ENCODE results near the gene RMND5A. TPM values are rescaled to one million over a fixed set of nuclear protein-coding genes. Genes with fewer than 3 reads are reported as not detected.

Gene RMND5A
- total RNA-seq, 1 experiment from 2014 or later, result 59.9 TPM

DNA sequence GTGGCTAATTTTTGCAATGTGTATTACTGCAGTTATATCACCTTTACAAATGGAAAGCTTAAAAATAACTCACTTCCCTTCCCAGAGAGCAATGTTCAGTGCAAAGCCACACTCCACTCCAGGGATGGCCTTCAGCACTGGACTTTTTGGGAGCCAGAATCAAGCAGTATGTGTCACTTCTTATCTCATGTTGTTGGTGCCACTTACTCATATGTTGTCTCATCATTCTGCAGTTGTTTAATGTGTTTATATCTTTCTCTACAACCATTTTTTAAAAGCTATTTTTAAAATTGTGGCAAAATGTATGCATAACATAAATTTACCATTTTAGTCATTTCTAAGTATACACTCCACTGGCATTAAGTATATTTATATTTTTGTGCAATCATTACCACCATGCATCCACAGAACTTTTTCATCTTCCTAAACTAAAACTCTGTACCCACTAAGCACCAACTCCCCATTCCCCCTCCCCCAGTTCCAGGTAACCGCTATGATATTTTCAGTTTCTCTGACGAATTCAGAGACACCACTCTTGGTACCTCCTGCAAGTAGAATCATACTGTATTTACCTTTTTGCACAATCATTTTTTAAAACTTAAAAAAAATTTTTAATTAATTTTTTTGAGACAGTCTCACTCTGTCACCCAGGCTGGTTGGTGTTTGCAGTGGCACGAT is 102.7 kb downstream of the RMND5A start:
- H3K27ac Mint-ChIP-seq (ENCODE audit: unreplicated experiment), result no peak overlapping the region

DNA sequence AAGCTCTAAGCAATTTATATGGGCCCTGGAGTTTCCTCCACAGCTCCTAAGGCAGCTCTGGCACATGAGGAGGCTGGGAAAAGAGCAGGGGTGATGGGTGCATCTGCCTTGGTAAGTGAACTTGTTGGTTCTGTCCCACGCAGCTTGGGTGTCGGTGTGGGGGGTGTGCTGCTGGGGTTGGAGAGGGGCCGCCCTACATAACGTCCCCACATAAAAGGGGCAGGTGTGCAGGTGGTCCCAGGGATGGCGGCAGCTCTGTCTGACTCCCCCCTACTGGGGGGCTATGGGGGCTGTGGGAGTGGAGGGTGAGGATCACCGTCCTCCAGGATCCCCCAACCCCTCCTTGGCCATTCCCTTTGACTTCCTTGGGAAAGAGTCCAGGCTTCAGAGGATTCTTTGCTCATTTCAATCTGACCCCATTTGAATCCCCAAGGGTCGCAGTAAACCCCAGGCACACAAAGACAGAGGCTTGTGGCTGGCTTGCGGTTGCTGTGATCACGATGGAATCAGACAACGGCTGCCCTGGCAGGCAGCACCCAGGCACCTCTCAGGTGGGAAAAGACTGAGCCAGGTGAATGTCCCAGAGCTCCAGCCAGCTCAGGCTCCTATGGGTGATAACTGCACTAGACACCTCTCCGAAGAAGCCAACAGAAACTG is 105.1 kb downstream of the RMND5A start:
- DNase-seq, result no peak
- Histone ChIP-seq H3K27me3 (replicated peaks; ENCODE audit: control insufficient read depth, insufficient read depth, low read length) (no peaks in the 10 kb centered on the region), H3K4me1 (no peaks in the 10 kb centered on the region), H3K4me3 (ENCODE audit: low read depth, low read length) (no peak overlapping the region), H3K36me3 (ENCODE audit: control insufficient read depth, insufficient read depth, low read length) (no peaks in the 10 kb centered on the region), H3K9me3 (peaks cover 8% of the 10 kb centered on the region; the same call in 1 of the 2 replicates)
- Mint-ChIP-seq H3K4me3 (ENCODE audit: unreplicated experiment) (no peak overlapping the region), H3K36me3 (ENCODE audit: insufficient read depth, unreplicated experiment) (no peaks in the 10 kb centered on the region), H3K27ac (ENCODE audit: unreplicated experiment) (no peak overlapping the region), H3K9me3 (ENCODE audit: unreplicated experiment) (no peaks in the 10 kb centered on the region), H3K27me3 (ENCODE audit: insufficient read depth, unreplicated experiment) (no peaks in the 10 kb centered on the region), H3K4me1 (ENCODE audit: low read depth, unreplicated experiment) (peaks cover 14% of the 10 kb centered on the region)
- no peak for TF ChIP-seq CTCF (IDR thresholded peaks at IDR 0.05; ENCODE audit: insufficient read depth in 1 of 2, low read depth in 1 of 2, low read length in 1 of 2, severe bottlenecking in 1 of 2, unreplicated experiment in 1 of 2)
- intact Hi-C loops (cut with micrococcal nuclease; ENCODE audit: unreplicated experiment), result no loop called here
- POLR2A ChIA-PET, result no interaction called here
- CTCF ChIA-PET, result no interaction called here
- no TSS peak for BruUV-seq (replicated peaks)

More for the DNA sequence above, 102.7 kb downstream of the RMND5A start:
- Histone ChIP-seq H3K27me3 (replicated peaks; ENCODE audit: control insufficient read depth, insufficient read depth, low read length) (no peaks in the 10 kb centered on the region), H3K9me3 (peaks cover 8% of the 10 kb centered on the region; the same call in 1 of the 2 replicates), H3K4me3 (ENCODE audit: low read depth, low read length) (no peak overlapping the region), H3K36me3 (ENCODE audit: control insufficient read depth, insufficient read depth, low read length) (no peaks in the 10 kb centered on the region), H3K4me1 (no peaks in the 10 kb centered on the region)
- H3K27me3 Mint-ChIP-seq (ENCODE audit: insufficient read depth, unreplicated experiment), result no peaks in the 10 kb centered on the region
- no peaks in the 10 kb centered on the region for H3K9me3 Mint-ChIP-seq (ENCODE audit: unreplicated experiment)
- TF ChIP-seq CTCF (IDR thresholded peaks at IDR 0.05; ENCODE audit: insufficient read depth in 1 of 2, low read depth in 1 of 2, low read length in 1 of 2, severe bottlenecking in 1 of 2, unreplicated experiment in 1 of 2), result no peak
- DNase-seq, result no peak
- H3K36me3 Mint-ChIP-seq (ENCODE audit: insufficient read depth, unreplicated experiment), result no peaks in the 10 kb centered on the region
- CTCF ChIA-PET, result no interaction called here
- peaks cover 14% of the 10 kb centered on the region for H3K4me1 Mint-ChIP-seq (ENCODE audit: low read depth, unreplicated experiment)
- intact Hi-C loops (cut with micrococcal nuclease; ENCODE audit: unreplicated experiment), result no loop called here
- POLR2A ChIA-PET, result interaction anchor here (0.6 kb wide), 1 partner anchor 15 kb away, joined by 4 read pairs; no protein-coding TSS in a partner anchor
- no peak overlapping the region for H3K4me3 Mint-ChIP-seq (ENCODE audit: unreplicated experiment)
- BruUV-seq (replicated peaks), result no TSS peak

GRCh38 chr2:86825693-86826381 is 105.7 kb downstream of the RMND5A start:
- H3K9me3 Mint-ChIP-seq (ENCODE audit: unreplicated experiment), result no peaks in the 10 kb centered on the region
- no TSS peak for BruUV-seq (replicated peaks)
- Histone ChIP-seq H3K36me3 (ENCODE audit: control insufficient read depth, insufficient read depth, low read length) (no peaks in the 10 kb centered on the region), H3K9me3 (peaks cover 8% of the 10 kb centered on the region; the same call in 1 of the 2 replicates), H3K4me3 (ENCODE audit: low read depth, low read length) (no peak overlapping the region), H3K27me3 (replicated peaks; ENCODE audit: control insufficient read depth, insufficient read depth, low read length) (no peaks in the 10 kb centered on the region), H3K4me1 (no peaks in the 10 kb centered on the region)
- no peak overlapping the region for H3K27ac Mint-ChIP-seq (ENCODE audit: unreplicated experiment)
- peaks cover 14% of the 10 kb centered on the region for H3K4me1 Mint-ChIP-seq (ENCODE audit: low read depth, unreplicated experiment)
- ChIA-PET CTCF (no interaction called here), POLR2A (no interaction called here)
- TF ChIP-seq CTCF (IDR thresholded peaks at IDR 0.05; ENCODE audit: insufficient read depth in 1 of 2, low read depth in 1 of 2, low read length in 1 of 2, severe bottlenecking in 1 of 2, unreplicated experiment in 1 of 2), result no peak
- H3K36me3 Mint-ChIP-seq (ENCODE audit: insufficient read depth, unreplicated experiment), result no peaks in the 10 kb centered on the region
- DNase-seq, result no peak
- no peaks in the 10 kb centered on the region for H3K27me3 Mint-ChIP-seq (ENCODE audit: insufficient read depth, unreplicated experiment)
- intact Hi-C loops (cut with micrococcal nuclease; ENCODE audit: unreplicated experiment), result no loop called here
- no peak overlapping the region for H3K4me3 Mint-ChIP-seq (ENCODE audit: unreplicated experiment)

All from Caco-2 (cell line).